Large intestine (tissue), 3 donors: ENCODE measurements around the gene FAM171A2. TPM values are rescaled to one million over a fixed set of nuclear protein-coding genes. Genes with fewer than 3 reads are reported as not detected.
A peak's percentile ranks its signal among the peaks of the same experiment; 100 is the strongest.
"Not testable (repeated sequence)": the region's sequence is repeated elsewhere in the genome, so short reads cannot be mapped to it uniquely, and the experiment has no call there.

Source experiments
- DNase-seq, 2 donors: peaks; one replicate each; pipeline versions ENCODE4 v3.0.0 to v3.0.0-alpha.2; 2013
- H3K27ac ChIP-seq: one replicate; pipeline ENCODE4 v1.5.1; 2013; ENCODE audit warnings: low read length
- H3K27me3 ChIP-seq: 2 replicates; pipeline ENCODE4 v1.6.1; 2013; ENCODE audit warnings: low read length; ENCODE audit not compliant: control insufficient read depth, insufficient read depth
- H3K36me3 ChIP-seq: 2 replicates; pipeline ENCODE4 v1.6.1; 2013; ENCODE audit warnings: low read length; ENCODE audit not compliant: control insufficient read depth, insufficient read depth
- H3K4me1 ChIP-seq: one replicate; pipeline ENCODE4 v1.6.1; 2013; ENCODE audit warnings: low read length; ENCODE audit not compliant: control insufficient read depth, insufficient read depth
- H3K4me3 ChIP-seq: one replicate; pipeline ENCODE4 v1.5.1; 2013; ENCODE audit warnings: low read length
- H3K9me3 ChIP-seq: one replicate; pipeline ENCODE4 v1.6.1; 2013; ENCODE audit warnings: mild to moderate bottlenecking, low read depth, low read length, moderate library complexity; ENCODE audit not compliant: control insufficient read depth
- WGBS: methylation state at CpG from one replicate; pipeline ENCODE4 v1.1.5; 2013; ENCODE audit warnings: low lambda C conversion rate; ENCODE audit not compliant: insufficient coverage; 5-methylcytosine and 5-hydroxymethylcytosine counted together
- polyA plus RNA-seq: library from polyadenylated mRNA; unstranded; fragments of 120-200 nt; gene quantifications from one replicate; pipeline ENCODE4 v1.2.1, GENCODE V29; 2013

Gene FAM171A2
- polyA plus RNA-seq, 1 donor = 6.5 TPM

GRCh38 chr17:44331249-44331760, 32.3 kb downstream of the FAM171A2 start:
- DNase-seq = peak; percentile 77 to 84
- H3K4me1 ChIP-seq = peaks cover 8% of the 10 kb centered on the region
- H3K36me3 ChIP-seq = no peaks in the 10 kb centered on the region
- H3K27ac ChIP-seq = no peak overlapping the region
- H3K9me3 ChIP-seq = no peaks in the 10 kb centered on the region
- H3K4me3 ChIP-seq = no peak overlapping the region
- no CpG with 5 or more reads among the region's 7 CpGs for WGBS
- H3K27me3 ChIP-seq = no peaks in the 10 kb centered on the region

GRCh38 chr17:44330263-44330662, 33.4 kb downstream of the FAM171A2 start:
- H3K27ac ChIP-seq, H3K4me3 ChIP-seq, H3K36me3 ChIP-seq, H3K9me3 ChIP-seq, DNase-seq, H3K27me3 ChIP-seq: not testable (repeated sequence)
- H3K4me1 ChIP-seq = peaks cover 12% of the 10 kb centered on the region
- no CpG with 5 or more reads among the region's 5 CpGs for WGBS

- not testable (repeated sequence) for H3K27me3 ChIP-seq, DNase-seq, H3K9me3 ChIP-seq, H3K27ac ChIP-seq, H3K4me3 ChIP-seq, H3K36me3 ChIP-seq
- 100% methylated on average over 2 of the region's 7 CpGs for WGBS
- peaks cover 10% of the 10 kb centered on the region for H3K4me1 ChIP-seq
Observed at GRCh38 chr17:44329516-44329915, 34.1 kb downstream of the FAM171A2 start.

DNA sequence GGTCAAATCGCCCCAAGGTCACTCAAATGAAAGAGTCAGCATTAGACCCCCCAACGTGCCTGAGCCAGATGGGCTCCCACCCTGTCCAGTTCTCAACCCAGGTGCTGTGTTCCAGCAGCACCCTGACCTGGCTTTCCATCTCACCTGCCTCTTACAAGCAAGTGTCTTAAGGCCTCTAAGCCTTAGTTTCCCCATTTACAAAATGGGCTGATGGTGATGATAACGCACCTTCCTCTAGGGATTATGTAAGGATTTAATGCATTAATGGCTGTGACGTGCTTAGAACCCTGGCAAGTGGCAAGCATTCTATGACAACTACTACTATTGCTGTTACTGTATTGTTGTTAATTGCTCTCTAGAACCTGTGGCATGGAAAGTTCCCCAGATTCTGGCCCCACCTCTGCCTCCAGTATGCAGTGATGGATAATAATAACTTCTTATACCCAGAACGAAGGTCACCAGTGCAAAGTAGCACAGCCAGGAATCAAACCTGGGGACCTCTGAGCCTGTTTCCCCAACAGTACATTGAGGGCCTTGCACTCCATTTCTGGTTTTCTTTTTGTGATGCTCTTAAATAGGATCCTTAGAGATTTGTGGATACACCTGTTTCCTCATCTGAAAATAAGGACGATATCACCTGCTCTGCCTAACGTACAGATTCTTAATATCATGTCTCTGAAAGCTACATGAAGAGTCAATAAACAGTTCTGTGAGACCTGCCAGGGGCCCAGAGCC, 35.8 kb downstream of the FAM171A2 start:
- Histone ChIP-seq H3K4me3 (no peak overlapping the region), H3K36me3 (no peaks in the 10 kb centered on the region), H3K9me3 (peaks cover 3% of the 10 kb centered on the region), H3K27me3 (no peaks in the 10 kb centered on the region), H3K4me1 (peaks cover 18% of the 10 kb centered on the region), H3K27ac (no peak overlapping the region)
- WGBS = 80% methylated on average over 1 of the region's 7 CpGs
- no peak for DNase-seq

GRCh38 chr17:44326861-44327444, 36.7 kb downstream of the FAM171A2 start:
- Histone ChIP-seq H3K9me3 (peaks cover 3% of the 10 kb centered on the region), H3K4me1 (peaks cover 18% of the 10 kb centered on the region), H3K4me3 (peak overlapping the region; percentile 5), H3K27me3 (no peaks in the 10 kb centered on the region), H3K27ac (no peak overlapping the region), H3K36me3 (peaks cover 6% of the 10 kb centered on the region)
- DNase-seq = peak; percentile 96 to 98
- 0% methylated on average over 2 of the region's 31 CpGs for WGBS

- WGBS = no CpG with 5 or more reads among the region's 85 CpGs
- peak within 1 kb of the TSS; percentile 89 for H3K27ac ChIP-seq
- H3K36me3 ChIP-seq = peaks cover 27% of the 10 kb centered on the region
- no peaks in the 10 kb centered on the region for H3K27me3 ChIP-seq
- peak; percentile 94 to 97 for DNase-seq
- peaks cover 18% of the 10 kb centered on the region for H3K4me1 ChIP-seq
- H3K9me3 ChIP-seq = peaks cover 3% of the 10 kb centered on the region
- peak within 1 kb of the TSS; percentile 90 for H3K4me3 ChIP-seq
Observed at GRCh38 chr17:44324571-44325275, 38.9 kb downstream of the FAM171A2 start, which contains the start of gene SLC25A39. SLC25A39 (minus strand) TSS chr17:44324823; CDS start chr17:44323562, 1,261 bp downstream.

GRCh38 chr17:44324092-44324570, 39.5 kb downstream of the FAM171A2 start:
- Histone ChIP-seq H3K36me3 (peaks cover 33% of the 10 kb centered on the region), H3K4me1 (peaks cover 18% of the 10 kb centered on the region), H3K27me3 (no peaks in the 10 kb centered on the region), H3K9me3 (peaks cover 3% of the 10 kb centered on the region), H3K4me3 (peak overlapping the region; percentile 90), H3K27ac (peak overlapping the region; percentile 54)
- peak in 1 of 2 donors; percentile 46 for DNase-seq
- no CpG with 5 or more reads among the region's 38 CpGs for WGBS

- no peaks in the 10 kb centered on the region for H3K27me3 ChIP-seq
- DNase-seq = no peak
- no peak overlapping the region for H3K27ac ChIP-seq
- H3K4me1 ChIP-seq = peaks cover 18% of the 10 kb centered on the region
- H3K9me3 ChIP-seq = peaks cover 3% of the 10 kb centered on the region
- no CpG with 5 or more reads among the region's 27 CpGs for WGBS
- peaks cover 33% of the 10 kb centered on the region for H3K36me3 ChIP-seq
- H3K4me3 ChIP-seq = peak overlapping the region; percentile 90
Observed at GRCh38 chr17:44323359-44324091, 40.1 kb downstream of the FAM171A2 start.

DNA sequence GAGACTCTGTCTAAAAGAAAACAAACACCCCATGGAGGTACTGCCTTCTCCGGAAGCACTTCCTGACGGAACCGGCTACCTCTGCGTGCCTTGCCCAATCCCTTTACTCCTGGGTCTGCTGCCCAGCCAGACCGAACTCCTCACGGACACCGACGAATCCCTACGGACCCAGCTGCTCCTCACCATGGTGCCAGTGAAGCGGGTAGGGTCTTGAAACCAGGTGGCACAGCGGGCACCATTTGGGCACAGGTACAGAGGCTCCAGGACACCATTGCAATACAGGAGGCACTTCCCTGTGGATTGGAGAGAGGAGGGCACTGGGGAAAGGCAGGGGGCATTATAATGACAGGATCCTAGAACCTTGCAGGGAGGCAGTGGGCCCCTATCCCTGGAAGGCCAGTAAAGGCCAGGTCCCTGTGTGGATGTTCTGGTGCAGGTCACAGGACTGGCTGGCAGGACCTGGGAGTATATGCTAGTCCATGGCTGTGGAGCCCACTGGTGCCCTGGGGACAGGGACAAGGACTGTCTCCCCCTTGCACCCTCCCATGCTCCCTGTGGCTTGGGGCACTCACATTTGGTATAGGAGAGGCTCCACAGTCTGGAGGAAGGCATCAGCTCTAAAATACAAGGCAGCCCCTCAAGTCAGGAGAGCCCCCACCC, 41.3 kb downstream of the FAM171A2 start:
- no peak overlapping the region for H3K27ac ChIP-seq
- peaks cover 18% of the 10 kb centered on the region for H3K4me1 ChIP-seq
- H3K36me3 ChIP-seq = peaks cover 33% of the 10 kb centered on the region
- H3K27me3 ChIP-seq = peaks cover 6% of the 10 kb centered on the region
- peaks cover 3% of the 10 kb centered on the region for H3K9me3 ChIP-seq
- no CpG with 5 or more reads among the region's 11 CpGs for WGBS
- H3K4me3 ChIP-seq = no peak overlapping the region
- no peak for DNase-seq
